B cell (primary cell): ENCODE data around the gene CEP44.

Experiments used
- CTCF ChIP-seq: fragments of 200-600 bp; IDR thresholded peaks from one replicate; pipeline ENCODE4 v1.8.0; 2022; ENCODE audit warnings: antibody characterized with exemption, mild to moderate bottlenecking
- EZH2 ChIP-seq: IDR thresholded peaks from 2 replicates; pipeline ENCODE4 v1.6.1; 2012; ENCODE audit warnings: borderline replicate concordance, low read depth, mild to moderate bottlenecking, moderate library complexity, low read length; ENCODE audit not compliant: insufficient read depth, poor library complexity, severe bottlenecking

- TF ChIP-seq CTCF (no peak), EZH2 (no peak)
Observed at GRCh38 chr4:174236359-174236758, 47.4 kb upstream of the CEP44 start.
